HCT116 (cell line): ENCODE measurements around the gene MRAS. TPM values are rescaled to one million over a fixed set of nuclear protein-coding genes. Genes with fewer than 3 reads are reported as not detected.

Experiments
- ATAC-seq: fragments of 200-7000 bp; cut with Tn5 transposase; 2 replicates; pipeline ENCODE4 v1.9.1; 2020; ENCODE audit warnings: mild to moderate bottlenecking, moderate library complexity
- BruUV-seq: library from RNA; stranded (reverse); fragments of 400-500 nt; replicated peaks from 2 replicates; lab custom pipeline; 2021; lab: Mats Ljungman, UMichigan
- CTCF ChIA-PET: fragments of 300-600 bp; sonication (Branson Sonifier 250); formaldehyde crosslinking; loops from one replicate; lab custom pipeline; 2021; ENCODE audit warnings: antibody characterized with exemption; lab: Charles Lee
- POLR2A ChIA-PET: fragments of 300-600, 350-600 bp; sonication (Branson Sonifier 250); formaldehyde crosslinking; loops from one replicate; lab custom pipeline; 2021; ENCODE audit warnings: antibody characterized with exemption; lab: Charles Lee
- RAD21 ChIA-PET, 2 experiments: fragments of 300-600 bp; sonication (Branson Sonifier 250); formaldehyde crosslinking; loops; one replicate each; lab custom pipeline; 2023; ENCODE audit warnings: low total read pairs in 2 of 2; ENCODE audit not compliant: uncharacterized antibody in 2 of 2, unreplicated experiment in 2 of 2, low non-redundant PET in 1 of 2; lab: Charles Lee
- DNase-seq: peaks from one replicate; pipeline ENCODE4 v3.0.0-alpha.2; 2010; ENCODE audit warnings: low read depth, low spot score
- H2AFZ ChIP-seq: fragments of 200-600 bp; shearing (Covaris generic), sonication (generic); 2 replicates; pipeline ENCODE4 v1.6.1; 2017; ENCODE audit warnings: low read depth, mixed run types, mixed read lengths, antibody characterized with exemption, low read length; ENCODE audit not compliant: poor library complexity, severe bottlenecking
- H3K27ac ChIP-seq: 2 replicates; pipeline ENCODE4 v1.5.1; 2012; ENCODE audit warnings: low read depth, low read length
- H3K27me3 ChIP-seq: fragments of 200-600 bp; sonication (generic); 2 replicates; pipeline ENCODE4 v1.6.1; 2016; ENCODE audit warnings: mixed run types, low read length, mixed read lengths; ENCODE audit not compliant: insufficient read depth
- H3K36me3 ChIP-seq, 2 experiments: fragments of 200-500 bp in 1 of 2; fragments of 200-600 bp in 1 of 2; sonication (Bioruptor generic) in 1 of 2; sonication (generic) in 1 of 2; 2 replicates each; pipeline versions ENCODE4 v1.5.1 to v1.6.1; 2014 to 2016; ENCODE audit warnings: low read length in 2 of 2, inconsistent platforms in 1 of 2, mixed read lengths in 1 of 2, mixed run types in 1 of 2; ENCODE audit not compliant: insufficient read depth in 2 of 2, control insufficient read depth in 1 of 2
- H3K4me1 ChIP-seq, 2 experiments: fragments of 200-600 bp in 1 of 2; sonication (generic) in 1 of 2; 2 replicates each; pipeline versions ENCODE4 v1.5.1 to v1.6.1; 2012 to 2017; ENCODE audit warnings: low read length in 2 of 2, inconsistent platforms in 1 of 2, mild to moderate bottlenecking in 1 of 2, mixed read lengths in 1 of 2, mixed run types in 1 of 2, moderate library complexity in 1 of 2; ENCODE audit not compliant: insufficient read depth in 2 of 2, control insufficient read depth in 1 of 2
- H3K4me2 ChIP-seq: fragments of 200-600 bp; sonication (generic); 2 replicates; pipeline ENCODE4 v1.6.1; 2017; ENCODE audit warnings: mixed run types, low read length, mixed read lengths
- H3K4me3 ChIP-seq, 2 experiments: fragments of 200-600 bp in 1 of 2; sonication (generic) in 1 of 2; replicated peaks in 1 of 2; 2 replicates each; pipeline ENCODE4 v1.5.1; 2011 to 2016; ENCODE audit warnings: low read length in 2 of 2, control low read depth in 1 of 2, low read depth in 1 of 2, mild to moderate bottlenecking in 1 of 2, mixed read lengths in 1 of 2, mixed run types in 1 of 2
- H3K79me2 ChIP-seq: fragments of 200-600 bp; sonication (generic); 2 replicates; pipeline ENCODE4 v1.6.1; 2017; ENCODE audit warnings: mild to moderate bottlenecking, mixed run types, low read length, moderate library complexity, mixed read lengths; ENCODE audit not compliant: insufficient read depth
- H3K9ac ChIP-seq: fragments of 200-600 bp; sonication (generic); 2 replicates; pipeline ENCODE4 v1.6.1; 2016; ENCODE audit warnings: low read length, mixed read lengths
- H3K9me2 ChIP-seq: fragments of 200-600 bp; sonication (generic), shearing (Covaris generic); 2 replicates; pipeline ENCODE4 v1.6.1; 2017; ENCODE audit warnings: mixed run types, mild to moderate bottlenecking, moderate library complexity; ENCODE audit not compliant: insufficient read depth
- H3K9me3 ChIP-seq, 2 experiments: fragments of 200-500 bp in 1 of 2; fragments of 200-600 bp in 1 of 2; sonication (Bioruptor generic) in 1 of 2; sonication (generic) in 1 of 2; 2 replicates each; pipeline ENCODE4 v1.6.1; 2014 to 2017; ENCODE audit warnings: low read length in 2 of 2, mixed read lengths in 2 of 2, inconsistent platforms in 1 of 2, low read depth in 1 of 2, mild to moderate bottlenecking in 1 of 2, mixed run types in 1 of 2, moderate library complexity in 1 of 2; ENCODE audit not compliant: control insufficient read depth in 1 of 2, insufficient read depth in 1 of 2
- H4K20me1 ChIP-seq: fragments of 200-600 bp; sonication (generic), shearing (Covaris generic); 2 replicates; pipeline ENCODE4 v1.6.1; 2017; ENCODE audit warnings: mixed run types, mild to moderate bottlenecking, moderate library complexity; ENCODE audit not compliant: insufficient read depth
- CBX3 ChIP-seq: IDR thresholded peaks from 2 replicates; pipeline ENCODE4 v1.6.1; 2012; ENCODE audit warnings: low read depth
- EGR1 ChIP-seq: IDR thresholded peaks from 2 replicates; pipeline ENCODE4 v1.6.1; 2012; ENCODE audit warnings: low read depth
- EZH2 ChIP-seq: fragments of 200-600 bp; sonication (generic); IDR thresholded peaks from 2 replicates; pipeline ENCODE4 v1.6.1; 2017; ENCODE audit warnings: antibody characterized with exemption, mixed run types
- EZH2phosphoT487 ChIP-seq: fragments of 200-600 bp; IDR thresholded peaks from 2 replicates; pipeline ENCODE4 v1.6.1; 2018; ENCODE audit warnings: antibody characterized with exemption, borderline replicate concordance
- JUND ChIP-seq: IDR thresholded peaks from 2 replicates; pipeline ENCODE4 v1.6.1; 2012
- POLR2A ChIP-seq: IDR thresholded peaks from 2 replicates; pipeline ENCODE4 v1.7.0; 2011; ENCODE audit warnings: borderline replicate concordance; ENCODE audit not compliant: insufficient read depth, insufficient read length; ENCODE audit errors: extremely low read depth
- RAD21 ChIP-seq: IDR thresholded peaks from 2 replicates; pipeline ENCODE4 v1.6.1; 2012; ENCODE audit warnings: low read depth, mild to moderate bottlenecking
- TCF7L2 ChIP-seq: IDR thresholded peaks from 2 replicates; pipeline ENCODE4 v1.7.0; 2011; ENCODE audit warnings: borderline replicate concordance, inconsistent platforms; ENCODE audit not compliant: insufficient read depth, insufficient read length; ENCODE audit errors: extremely low read depth
- YY1 ChIP-seq: IDR thresholded peaks from 2 replicates; pipeline ENCODE4 v1.6.1; 2011; ENCODE audit warnings: low read length, low read depth, moderate library complexity, mild to moderate bottlenecking; ENCODE audit not compliant: insufficient replicate concordance; ENCODE audit errors: extremely low read depth
- ZFX ChIP-seq: fragments of 450-650 bp; IDR thresholded peaks from 2 replicates; pipeline ENCODE4 v1.6.1; 2017
- intact Hi-C: fragments of 100-400 bp; cut with micrococcal nuclease; formaldehyde crosslinking; loops from 2 replicates; pipeline ENCODE4 v1.10.0; 2022
- total RNA-seq: library from RNA; stranded (reverse); gene quantifications from one replicate; pipeline ENCODE4 v1.2.1, GENCODE V29; 2021; ENCODE audit not compliant: unreplicated experiment

The MRAS gene
- total RNA-seq, 1 experiment from 2014 or later, result 13.5 TPM

DNA sequence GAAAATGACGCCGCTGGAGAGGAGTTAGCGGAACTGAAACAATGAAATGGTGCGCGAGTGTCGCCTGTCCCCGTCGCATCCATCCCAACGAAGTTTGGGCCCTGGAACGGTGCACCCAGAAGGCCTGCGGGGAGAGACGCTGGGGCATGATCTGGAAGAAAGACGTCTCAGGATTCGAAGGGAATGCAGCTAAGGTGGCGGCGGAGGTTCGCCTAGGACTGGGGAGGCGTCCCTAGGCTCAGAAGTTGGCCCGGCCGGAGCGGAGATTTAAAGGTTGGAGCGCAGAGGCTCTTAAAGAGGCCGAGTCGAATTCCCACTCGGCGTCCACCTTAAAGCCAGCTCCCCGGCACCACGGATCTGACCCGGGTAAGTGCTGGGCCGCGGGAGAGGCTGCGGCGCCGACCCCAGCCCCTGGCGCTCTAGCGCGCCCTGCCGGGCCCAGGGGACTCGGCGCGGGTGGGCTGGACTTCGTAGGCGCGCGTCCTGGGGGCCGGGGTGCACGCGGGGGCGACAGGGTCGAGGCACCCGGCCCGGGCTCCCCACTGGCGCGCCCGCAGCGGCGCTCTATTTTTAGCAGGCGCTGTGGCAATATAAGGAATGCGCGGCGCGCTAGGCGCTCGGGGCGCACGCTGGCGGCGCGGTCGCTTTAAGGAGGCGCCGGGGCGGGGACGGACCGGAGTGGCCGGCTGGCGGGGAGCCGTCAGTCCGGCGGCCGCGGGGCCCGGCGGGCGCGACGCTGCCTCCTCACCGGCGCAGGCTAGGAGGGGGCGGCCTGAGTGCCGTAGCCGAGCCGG lies at the start of gene MRAS (continued):
- no peak for TF ChIP-seq YY1
- TF ChIP-seq CBX3, result no peak
- peak; percentile 29; the same call in 1 of the 2 replicates for TF ChIP-seq EGR1

DNA sequence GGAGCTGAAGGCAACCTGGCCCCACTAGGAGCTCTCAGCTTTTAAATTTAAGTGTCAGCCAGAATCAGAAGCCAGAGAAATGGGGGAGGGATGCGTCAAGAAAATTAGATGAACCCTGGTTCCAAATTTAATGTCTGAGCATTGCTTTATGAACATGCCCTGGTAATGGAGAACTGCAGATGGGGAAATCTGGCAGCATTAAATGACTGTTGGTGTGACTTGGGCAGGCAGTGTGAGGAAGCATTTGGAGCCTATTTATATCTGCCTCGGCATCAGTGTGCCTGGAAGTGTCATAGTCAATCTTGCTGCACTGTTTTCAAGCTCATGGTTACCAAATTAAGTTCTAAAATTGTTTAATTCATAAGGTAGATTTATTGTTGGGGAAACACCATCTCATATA lies 47.7 kb upstream of the MRAS start:
- H4K20me1 ChIP-seq, result no peaks in the 10 kb centered on the region
- H2AFZ ChIP-seq, result no peak overlapping the region
- H3K4me2 ChIP-seq, result no peak overlapping the region
- no peak overlapping the region for H3K4me3 ChIP-seq
- no peak for TF ChIP-seq ZFX
- TF ChIP-seq EZH2, result no peak
- no peak for TF ChIP-seq RAD21
- no peak for TF ChIP-seq EZH2phosphoT487
- no peak for TF ChIP-seq POLR2A
- TF ChIP-seq TCF7L2, result no peak
- TF ChIP-seq JUND, result no peak
- no peaks in the 10 kb centered on the region for H3K4me1 ChIP-seq
- H3K36me3 ChIP-seq, result peaks cover 3 to 5% of the 10 kb centered on the region in 2 experiments; a peak in 1 of 4 replicates
- no peak for DNase-seq
- no peaks in the 10 kb centered on the region for H3K9me2 ChIP-seq
- no peaks in the 10 kb centered on the region for H3K79me2 ChIP-seq
- ATAC-seq, result no peak
- no peaks in the 10 kb centered on the region for H3K27me3 ChIP-seq
- H3K9ac ChIP-seq, result no peak overlapping the region
- ChIA-PET CTCF (no interaction called here), POLR2A (no interaction called here), RAD21 (no interaction called here)
- TSS peak; percentile 20 for BruUV-seq
- H3K27ac ChIP-seq, result no peak overlapping the region
- no peaks in the 10 kb centered on the region for H3K9me3 ChIP-seq
- intact Hi-C loops, result no loop called here
